ENCODE results near the gene UBE2D1.
A peak's percentile ranks its signal among the peaks of the same experiment; 100 is the strongest.

The UBE2D1 gene

DNA sequence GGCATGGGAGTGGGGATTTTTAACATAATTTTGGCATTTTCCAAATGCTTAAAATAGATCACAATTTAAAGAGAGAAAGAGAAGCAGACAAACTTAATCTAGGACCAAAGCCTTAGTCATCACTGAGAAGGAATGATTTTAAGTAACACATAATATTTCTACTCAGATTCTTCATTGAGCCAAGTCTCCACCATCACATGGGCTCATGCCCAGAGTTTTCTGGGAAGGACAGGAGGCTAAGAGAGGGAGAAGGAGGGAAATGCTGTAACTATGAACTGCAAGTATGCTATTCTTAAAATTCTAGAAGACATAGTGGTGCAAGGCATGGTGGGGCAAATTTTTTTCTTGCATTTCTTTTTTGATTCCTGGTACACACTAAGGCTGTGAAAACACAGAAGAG is 23.8 kb upstream of the UBE2D1 start:
- no peak overlapping the region for H3K4me2 ChIP-seq
- H3K27me3 ChIP-seq: no peaks in the 10 kb centered on the region
- H3K4me1 ChIP-seq: no peaks in the 10 kb centered on the region
- H3K4me3 ChIP-seq: no peak overlapping the region
- no peak overlapping the region for H3K9ac ChIP-seq
- H3K27ac ChIP-seq: no peak overlapping the region
- H3K9me3 ChIP-seq (replicated peaks in 1 of 11): 0 out of 22 replicates have a peak, but pooled peaks cover 0 to 3% (median 0%) of the 10 kb centered on the region in 11 experiments
- no peaks in the 10 kb centered on the region for H4K20me1 ChIP-seq
- no peak for TF ChIP-seq Cebpa-rat (IDR thresholded peaks at IDR 0.05)
- no peaks in the 10 kb centered on the region for H3K36me3 ChIP-seq

DNA sequence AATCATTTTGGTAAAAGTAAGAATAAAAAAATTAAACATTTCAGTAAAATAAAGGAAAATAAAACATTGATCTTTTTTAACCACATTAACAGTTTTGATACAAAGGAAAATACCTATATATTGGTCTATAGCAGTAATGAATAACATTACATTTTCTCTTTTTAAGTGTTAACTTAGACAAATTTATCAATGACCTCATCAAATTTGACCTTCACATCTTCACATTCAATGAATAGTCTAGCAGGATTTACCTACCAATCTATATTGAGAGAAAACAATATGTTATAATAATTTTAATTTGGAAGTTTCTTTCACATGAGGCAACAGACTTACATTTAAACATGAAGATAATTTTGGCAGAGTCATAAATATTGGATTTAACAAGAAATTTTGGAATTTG is 17.9 kb upstream of the UBE2D1 start:
- H3K9ac ChIP-seq: no peak overlapping the region

DNA sequence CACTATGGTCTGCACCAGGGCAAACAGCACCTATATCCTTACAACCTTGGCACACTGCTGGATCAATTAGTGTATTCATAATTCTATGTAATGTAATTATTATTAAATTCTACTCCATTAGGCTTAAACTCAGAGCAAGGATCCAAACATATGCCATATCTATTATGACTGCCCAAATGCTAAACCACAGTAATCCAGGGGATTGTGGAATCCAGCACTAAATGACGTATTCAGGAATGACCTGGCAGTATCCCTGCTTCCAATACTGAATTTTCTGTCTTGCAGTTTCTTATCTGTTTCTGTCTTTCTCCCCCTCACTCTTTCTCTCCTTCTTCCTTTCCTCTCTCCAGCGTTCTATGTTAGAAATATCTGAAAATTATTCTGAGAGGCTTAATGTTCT is 16.5 kb upstream of the UBE2D1 start:
- H3K4me2 ChIP-seq: no peak overlapping the region

More for the DNA sequence above, 17.9 kb upstream of the UBE2D1 start:
- H3K4me1 ChIP-seq: peaks cover 0 to 11% (median 0%) of the 10 kb centered on the region in 10 experiments; a peak in 5 of 20 replicates
- H3K27me3 ChIP-seq: no peaks in the 10 kb centered on the region
- no peak overlapping the region for H3K4me3 ChIP-seq
- H3K27ac ChIP-seq: no peak overlapping the region
- no peaks in the 10 kb centered on the region for H3K36me3 ChIP-seq
- H4K20me1 ChIP-seq: no peaks in the 10 kb centered on the region
- no peak overlapping the region for H3K4me2 ChIP-seq
- no peak for TF ChIP-seq Cebpa-rat (IDR thresholded peaks at IDR 0.05)
- H3K9me3 ChIP-seq (replicated peaks in 1 of 11): 0 out of 22 replicates have a peak, but pooled peaks cover 0 to 3% (median 0%) of the 10 kb centered on the region in 11 experiments

DNA sequence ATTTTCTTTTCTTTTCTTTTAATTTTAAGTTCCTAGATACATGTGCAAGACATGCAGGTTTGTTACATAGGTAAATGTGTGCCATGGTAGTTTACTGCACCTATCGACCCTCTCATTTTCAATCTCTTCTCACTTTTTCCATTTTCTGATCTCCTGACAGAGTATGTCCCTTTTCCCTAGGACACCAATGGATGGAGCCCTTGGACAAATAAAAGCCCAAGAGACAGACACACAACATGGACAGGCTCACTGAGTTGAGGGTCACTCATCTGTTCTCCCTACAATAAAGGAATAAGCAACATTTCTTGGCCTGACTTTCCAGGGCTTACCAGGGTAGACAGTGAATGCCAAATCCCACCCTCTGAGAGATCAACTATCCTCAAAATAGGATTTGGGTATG is 15.2 kb upstream of the UBE2D1 start:
- no peak for TF ChIP-seq Cebpa-rat (IDR thresholded peaks at IDR 0.05)
- no peaks in the 10 kb centered on the region for H3K36me3 ChIP-seq
- H4K20me1 ChIP-seq: no peaks in the 10 kb centered on the region
- no peaks in the 10 kb centered on the region for H3K9me3 ChIP-seq (replicated peaks in 1 of 11)
- H3K27ac ChIP-seq: no peak overlapping the region
- no peak overlapping the region for H3K9ac ChIP-seq
- peaks cover 11 to 34% (median 17%) of the 10 kb centered on the region in 10 experiments for H3K4me1 ChIP-seq
- no peaks in the 10 kb centered on the region for H3K27me3 ChIP-seq
- no peak overlapping the region for H3K4me2 ChIP-seq
- H3K4me3 ChIP-seq: no peak overlapping the region

More for the DNA sequence above, 16.5 kb upstream of the UBE2D1 start:
- no peaks in the 10 kb centered on the region for H4K20me1 ChIP-seq
- H3K27ac ChIP-seq: no peak overlapping the region
- H3K4me1 ChIP-seq: peaks cover 11 to 25% (median 14%) of the 10 kb centered on the region in 10 experiments
- no peaks in the 10 kb centered on the region for H3K36me3 ChIP-seq
- no peak overlapping the region for H3K4me3 ChIP-seq
- no peak overlapping the region for H3K9ac ChIP-seq
- no peak for TF ChIP-seq Cebpa-rat (IDR thresholded peaks at IDR 0.05)
- H3K9me3 ChIP-seq (replicated peaks in 1 of 11): no peaks in the 10 kb centered on the region
- H3K27me3 ChIP-seq: no peaks in the 10 kb centered on the region

DNA sequence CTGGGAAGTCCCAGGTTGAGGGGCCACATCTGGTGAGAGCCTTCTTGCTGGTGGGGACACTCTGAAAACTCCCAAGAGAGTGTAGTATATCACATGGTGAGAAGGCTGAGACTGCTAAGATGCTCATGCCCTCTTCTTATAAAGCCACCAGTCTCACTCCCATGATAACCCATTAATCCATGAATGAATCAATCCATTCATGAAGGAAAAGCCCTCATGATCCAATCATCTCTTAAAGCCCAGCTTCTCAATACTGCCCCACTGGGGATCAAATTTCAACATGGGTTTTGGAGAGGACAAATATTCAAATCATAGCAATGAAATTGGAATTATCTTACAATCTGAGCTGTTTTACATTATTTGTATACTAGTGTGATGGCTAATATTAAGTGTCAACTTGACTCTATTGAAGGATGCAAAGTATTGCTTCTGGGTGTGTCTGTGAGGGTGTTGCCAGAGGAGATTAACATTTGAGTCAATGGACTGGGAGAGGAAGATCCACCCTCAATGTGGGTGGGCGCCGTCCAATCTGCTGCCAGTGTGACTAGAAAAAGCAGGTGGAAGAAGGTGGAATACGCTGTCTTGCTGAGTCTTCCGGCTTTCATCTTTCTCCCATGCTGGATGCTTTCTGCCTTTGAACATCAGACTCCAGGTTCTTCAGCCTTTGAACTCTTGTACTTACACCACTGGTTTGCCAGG is 14.3 kb upstream of the UBE2D1 start:
- Histone ChIP-seq H3K9me3 (replicated peaks in 1 of 11) (no peaks in the 10 kb centered on the region), H3K27me3 (no peaks in the 10 kb centered on the region), H3K4me3 (no peak overlapping the region), H3K36me3 (no peaks in the 10 kb centered on the region), H3K4me1 (peaks cover 11 to 34% (median 17%) of the 10 kb centered on the region in 10 experiments), H4K20me1 (no peaks in the 10 kb centered on the region), H3K4me2 (no peak overlapping the region), H3K27ac (peak overlapping the region in 2 of 11 experiments; percentile 82 to 86; a peak in 4 of 22 replicates), H3K9ac (no peak overlapping the region)
- TF ChIP-seq Cebpa-rat (IDR thresholded peaks at IDR 0.05): no peak

DNA sequence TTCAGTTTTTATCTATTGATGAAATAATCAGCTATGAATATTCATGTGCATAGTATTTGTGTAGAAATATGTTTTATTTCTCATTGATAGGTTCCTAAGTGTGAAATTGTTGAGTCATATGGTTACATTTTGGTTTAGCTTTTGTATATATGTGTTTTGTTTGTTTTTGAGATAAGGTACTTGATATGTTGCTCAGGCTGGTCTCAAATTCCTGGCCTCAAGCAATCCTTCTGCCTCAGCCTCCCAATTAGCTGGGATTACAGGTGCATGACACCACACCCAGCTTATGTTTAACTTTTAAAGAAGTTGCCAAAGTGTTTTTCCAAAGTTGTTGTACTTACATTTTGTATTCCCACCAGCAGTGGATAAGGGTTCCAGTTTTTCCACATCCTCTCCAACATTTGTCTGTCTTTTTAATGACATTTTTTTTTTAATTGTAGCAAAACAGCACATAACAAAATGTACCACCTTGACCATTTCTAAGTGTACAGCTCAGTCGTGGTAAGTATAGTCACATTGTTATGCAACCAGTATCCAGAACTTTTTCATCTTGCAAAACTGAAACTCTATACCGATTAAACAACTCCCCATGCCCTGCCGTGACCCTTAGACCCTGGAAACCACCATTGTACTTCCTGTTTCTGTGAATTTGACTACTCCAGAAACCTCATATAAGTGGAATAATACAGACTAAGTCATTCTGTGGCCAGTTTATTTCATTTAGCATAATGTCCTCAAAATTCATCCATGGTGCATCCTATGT is 12.6 kb upstream of the UBE2D1 start:
- peak overlapping the region in 4 of 10 experiments; percentile 3 to 44 (median 22); a peak in 4 of 20 replicates for H3K4me3 ChIP-seq
- H3K27ac ChIP-seq: peak overlapping the region in 10 of 11 experiments; percentile 45 to 86 (median 69); a peak in 18 of 22 replicates
- no peaks in the 10 kb centered on the region for H4K20me1 ChIP-seq
- peak overlapping the region; percentile 37 to 92 (median 78) for H3K4me2 ChIP-seq
- peak overlapping the region in 4 of 11 experiments; percentile 26 to 57 (median 47); a peak in 7 of 22 replicates for H3K9ac ChIP-seq
- TF ChIP-seq Cebpa-rat (IDR thresholded peaks at IDR 0.05): peak in 5 of 11 experiments; percentile 29 to 85 (median 78); a peak in 7 of 22 replicates
- no peaks in the 10 kb centered on the region for H3K36me3 ChIP-seq
- H3K9me3 ChIP-seq (replicated peaks in 1 of 11): peaks cover 0 to 8% (median 0%) of the 10 kb centered on the region in 11 experiments; a peak in 4 of 22 replicates
- H3K4me1 ChIP-seq: peaks cover 11 to 34% (median 17%) of the 10 kb centered on the region in 10 experiments
- no peaks in the 10 kb centered on the region for H3K27me3 ChIP-seq

DNA sequence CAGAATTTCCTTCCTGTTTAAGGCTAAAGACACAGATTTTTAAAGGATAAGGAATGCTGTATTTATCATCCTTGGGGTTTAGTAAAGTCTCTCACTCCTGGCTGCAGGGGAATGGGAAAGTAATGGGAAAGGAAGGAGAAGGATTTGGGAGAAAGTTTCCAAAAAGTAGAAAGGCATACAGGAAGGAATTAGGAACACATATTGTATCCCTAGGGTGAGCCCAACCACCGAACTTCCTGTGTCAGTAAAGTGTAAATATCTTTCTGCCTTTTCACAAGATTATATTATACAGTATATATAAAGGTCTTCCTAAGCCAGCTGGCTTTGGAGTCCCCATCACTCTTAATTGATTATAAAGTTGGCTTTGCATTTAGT is 12.0 kb upstream of the UBE2D1 start:
- peaks cover 0 to 13% (median under 1%) of the 10 kb centered on the region in 11 experiments; a peak in 4 of 22 replicates for H3K9me3 ChIP-seq (replicated peaks in 1 of 11)
- H3K9ac ChIP-seq: peak overlapping the region in 4 of 11 experiments; percentile 26 to 57 (median 44); a peak in 7 of 22 replicates
- H3K27ac ChIP-seq: peak overlapping the region in 10 of 11 experiments; percentile 9 to 86 (median 66); a peak in 18 of 22 replicates
- H3K4me3 ChIP-seq: peak overlapping the region in 4 of 10 experiments; percentile 3 to 44 (median 22); a peak in 4 of 20 replicates
- no peaks in the 10 kb centered on the region for H3K36me3 ChIP-seq
- peak overlapping the region; percentile 37 to 92 (median 78) for H3K4me2 ChIP-seq
- TF ChIP-seq Cebpa-rat (IDR thresholded peaks at IDR 0.05): no peak
- H4K20me1 ChIP-seq: no peaks in the 10 kb centered on the region
- peaks cover 11 to 34% (median 17%) of the 10 kb centered on the region in 10 experiments for H3K4me1 ChIP-seq
- no peaks in the 10 kb centered on the region for H3K27me3 ChIP-seq

DNA sequence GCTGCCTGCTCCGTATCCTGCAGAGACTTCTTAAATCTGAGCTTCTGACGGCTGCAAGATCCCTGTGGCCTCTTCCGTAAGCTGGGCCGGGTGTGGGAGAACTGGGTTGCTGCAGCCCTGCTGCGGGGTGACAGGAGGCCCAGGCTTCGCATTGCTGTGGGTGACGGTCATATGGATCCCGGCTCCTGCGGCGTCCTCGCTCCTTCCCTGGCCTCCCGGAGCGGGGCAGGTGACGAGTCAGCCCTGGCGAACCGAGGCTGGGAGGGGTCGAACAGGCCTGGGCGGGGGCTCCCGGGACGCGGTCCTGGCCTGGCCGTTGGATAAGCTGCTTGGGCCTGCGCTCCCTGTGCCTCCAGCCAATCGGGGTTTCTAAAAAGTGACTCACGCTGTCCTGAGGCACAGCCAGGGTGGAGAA is 7.8 kb upstream of the UBE2D1 start:
- Histone ChIP-seq H3K9me3 (replicated peaks in 1 of 11) (peaks cover 0 to 18% (median 7%) of the 10 kb centered on the region in 11 experiments; a peak in 6 of 22 replicates), H3K4me3 (no peak overlapping the region), H3K4me1 (peaks cover 11 to 64% (median 17%) of the 10 kb centered on the region in 10 experiments), H3K27me3 (no peaks in the 10 kb centered on the region), H3K4me2 (no peak overlapping the region), H3K36me3 (no peaks in the 10 kb centered on the region), H4K20me1 (no peaks in the 10 kb centered on the region), H3K27ac (no peak overlapping the region), H3K9ac (no peak overlapping the region)
- no peak for TF ChIP-seq Cebpa-rat (IDR thresholded peaks at IDR 0.05)

DNA sequence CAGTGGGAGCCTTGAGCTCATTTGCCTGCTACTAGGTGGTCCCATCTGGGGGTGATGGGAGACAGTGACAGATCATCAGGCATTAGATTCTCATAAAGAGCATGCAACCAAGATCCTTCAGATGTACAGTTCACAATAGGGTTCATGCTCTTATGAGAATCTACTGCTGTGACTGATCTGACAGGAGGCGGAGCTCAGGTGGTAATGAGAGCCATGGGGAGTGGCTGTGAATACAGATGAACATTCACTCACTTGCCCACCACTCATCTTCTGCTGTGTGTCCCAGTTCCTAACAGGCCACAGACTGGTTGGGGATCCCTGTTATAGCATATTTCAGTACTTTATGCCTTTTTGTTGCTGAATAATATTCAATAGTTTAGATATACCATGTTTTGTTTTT is 6.6 kb upstream of the UBE2D1 start:
- Histone ChIP-seq H3K4me1 (peaks cover 1 to 63% (median 4%) of the 10 kb centered on the region in 10 experiments; a peak in 18 of 20 replicates), H3K9me3 (replicated peaks in 1 of 11) (peaks cover 0 to 18% (median 7%) of the 10 kb centered on the region in 11 experiments; a peak in 6 of 22 replicates), H3K27me3 (no peaks in the 10 kb centered on the region), H3K9ac (no peak overlapping the region), H3K36me3 (no peaks in the 10 kb centered on the region), H3K4me3 (no peak overlapping the region), H3K27ac (no peak overlapping the region), H4K20me1 (no peaks in the 10 kb centered on the region), H3K4me2 (peak overlapping the region in 2 of 11 experiments; percentile 52 to 67; a peak in 3 of 22 replicates)
- no peak for TF ChIP-seq Cebpa-rat (IDR thresholded peaks at IDR 0.05)

Data from BLaER1 treated with 17β-estradiol and CSF1 and Interleukin-3, amounts not matched to agents 10 nM and 100 nM (cell line).